K562 (cell line): Measurements from ENCODE around the gene DTNB. TPM values are rescaled to one million over a fixed set of nuclear protein-coding genes. Genes with fewer than 3 reads are reported as not detected.

Experiments
- ATAC-seq: fragments of 200-7000 bp; cut with Tn5 transposase; 3 replicates; pipeline ENCODE4 v1.9.1; 2020; ENCODE audit warnings: moderate library complexity
- BruUV-seq: library from RNA; stranded (reverse); fragments of 400-500 nt; replicated peaks from 2 replicates; lab custom pipeline; 2021; lab: Mats Ljungman, UMichigan
- CTCF ChIA-PET: fragments of 300-600 bp; formaldehyde crosslinking; extraction: SDS; loops from one replicate; lab custom pipeline; 2021; ENCODE audit warnings: low intra/inter-chr PET ratio; lab: Yijun Ruan, JAX
- POLR2A ChIA-PET: fragments of 300-600, 350-650 bp; sonication (Branson Sonifier 250); formaldehyde crosslinking; extraction: SDS; loops from one replicate; lab custom pipeline; 2021; ENCODE audit warnings: antibody characterized with exemption, inconsistent platforms; lab: Yijun Ruan, JAX
- DNase-seq, 4 experiments: peaks; one replicate each; pipeline versions ENCODE4 v3.0.0 to v3.0.0-alpha.2; 2011 to 2018; ENCODE audit warnings: low spot score in 3 of 4, mixed read lengths in 3 of 4; ENCODE audit errors: extremely low read depth in 1 of 4
- FAIRE-seq: peaks from 2 replicates; lab custom pipeline; 2011; peaks lifted over from hg19 to GRCh38; lab: Jason Lieb, UNC
- H2AFZ ChIP-seq: 2 replicates; pipeline ENCODE4 v1.6.0; 2011; ENCODE audit warnings: low read depth, low read length, control low read depth, inconsistent platforms
- H3K27ac ChIP-seq: fragments of 200-600 bp; 3 replicates; pipeline ENCODE4 v1.8.0; 2011; ENCODE audit warnings: low read depth, mild to moderate bottlenecking, control low read depth, inconsistent platforms, low read length, moderate library complexity, mixed read lengths; ENCODE audit errors: extremely low read depth
- H3K27me3 ChIP-seq, 2 experiments: fragments of 300-600 bp in 1 of 2; 2 replicates in 1 of 2; 3 replicates in 1 of 2; pipeline versions ENCODE4 v1.6.0 to v1.8.0; 2011; ENCODE audit warnings: inconsistent platforms in 2 of 2, low read length in 2 of 2, mild to moderate bottlenecking in 1 of 2, mixed read lengths in 1 of 2, moderate library complexity in 1 of 2; ENCODE audit not compliant: control insufficient read depth in 2 of 2, insufficient read depth in 2 of 2
- H3K36me3 ChIP-seq: fragments of 300-600 bp; 3 replicates; pipeline ENCODE4 v1.8.0; 2011; ENCODE audit warnings: mild to moderate bottlenecking, low read length, inconsistent platforms; ENCODE audit not compliant: control insufficient read depth, insufficient read depth
- H3K4me1 ChIP-seq, 2 experiments: fragments of 200-600 bp in 1 of 2; replicated peaks in 1 of 2; 2 replicates in 1 of 2; 3 replicates in 1 of 2; pipeline versions ENCODE4 v1.5.1 to v1.8.0; 2011; ENCODE audit warnings: inconsistent platforms in 2 of 2, low read length in 2 of 2, mild to moderate bottlenecking in 1 of 2, mixed read lengths in 1 of 2, moderate library complexity in 1 of 2; ENCODE audit not compliant: control insufficient read depth in 2 of 2, insufficient read depth in 2 of 2
- H3K4me2 ChIP-seq: 2 replicates; pipeline ENCODE4 v1.6.1; 2011; ENCODE audit warnings: low read length, control low read depth, inconsistent platforms, mixed read lengths; ENCODE audit not compliant: insufficient read depth
- H3K4me3 ChIP-seq: fragments of 200-600 bp; sonication (generic), shearing (Covaris generic); 2 replicates; pipeline ENCODE4 v1.5.1; 2016; ENCODE audit warnings: control low read depth, inconsistent platforms
- H3K79me2 ChIP-seq: fragments of 200-600 bp; 3 replicates; pipeline ENCODE4 v1.8.0; 2011; ENCODE audit warnings: low read length, inconsistent platforms; ENCODE audit not compliant: control insufficient read depth, insufficient read depth
- H3K9ac ChIP-seq, 2 experiments: 2 replicates each; pipeline versions ENCODE4 v1.6.0 to v1.6.1; 2011; ENCODE audit warnings: low read depth in 2 of 2, low read length in 2 of 2, control low read depth in 1 of 2, inconsistent platforms in 1 of 2, mild to moderate bottlenecking in 1 of 2, mixed read lengths in 1 of 2; ENCODE audit not compliant: insufficient read depth in 1 of 2
- H3K9me1 ChIP-seq: one replicate; pipeline ENCODE4 v1.6.0; 2011; ENCODE audit warnings: inconsistent platforms, mild to moderate bottlenecking, low read length, moderate library complexity; ENCODE audit not compliant: control insufficient read depth, insufficient read depth
- H3K9me3 ChIP-seq: replicated peaks from 2 replicates; pipeline ENCODE4 v1.5.1; 2011; ENCODE audit warnings: low read depth, low read length, inconsistent platforms; ENCODE audit not compliant: control insufficient read depth, insufficient read depth
- H4K20me1 ChIP-seq: replicated peaks from 2 replicates; pipeline ENCODE4 v1.6.1; 2011; ENCODE audit warnings: low read length, inconsistent platforms, mixed read lengths; ENCODE audit not compliant: control insufficient read depth, insufficient read depth
- FUS ChIP-seq: fragments of 200-400 bp; formaldehyde crosslinking; optimal IDR thresholded peaks from 2 replicates; pipeline ENCODE3; 2017; ENCODE audit warnings: low read depth, low read length
- SAP30 ChIP-seq: fragments of 200-600 bp; sonication (generic); IDR thresholded peaks from 2 replicates; pipeline ENCODE4 v1.6.1; 2012; ENCODE audit warnings: borderline replicate concordance, low read depth, mild to moderate bottlenecking, moderate library complexity, low read length, control low read depth, inconsistent platforms; ENCODE audit not compliant: insufficient read depth, poor library complexity, severe bottlenecking
- SOX6 ChIP-seq: fragments of 450-650 bp; IDR thresholded peaks from 2 replicates; pipeline ENCODE4 v1.6.1; 2014; ENCODE audit warnings: mild to moderate bottlenecking
- SRSF7 ChIP-seq: fragments of 200-400 bp; formaldehyde crosslinking; optimal IDR thresholded peaks from 2 replicates; pipeline ENCODE3; 2017; ENCODE audit warnings: mild to moderate bottlenecking, low read depth, low read length
- WHSC1 ChIP-seq: IDR thresholded peaks from one replicate; pipeline ENCODE4 v1.6.1; 2012; ENCODE audit warnings: low read length, control low read depth, inconsistent platforms
- ZC3H11A ChIP-seq: IDR thresholded peaks from 2 replicates; pipeline ENCODE4 v1.6.1; 2012; ENCODE audit warnings: low read depth, low read length, improper control_type of control experiment
- ZNF24 ChIP-seq: fragments of 450-650 bp; IDR thresholded peaks from 2 replicates; pipeline ENCODE4 v1.6.1; 2016
- WGBS: fragments of 100-300 bp; shearing (Covaris generic); methylation state at CpG from one replicate; pipeline ENCODE4 v1.1.6; 2016; ENCODE audit warnings: low coverage, mixed read lengths; ENCODE audit not compliant: insufficient coverage; ENCODE audit errors: missing lambda C conversion rate; 5-methylcytosine and 5-hydroxymethylcytosine counted together
- in situ Hi-C: fragments of 300-500 bp; cut with MboI; formaldehyde crosslinking; loops from 4 replicates; pipeline ENCODE4 v1.15.0; 2018; ENCODE audit warnings: inconsistent platforms, mixed read lengths
- intact Hi-C: fragments of 100-400 bp; cut with micrococcal nuclease; formaldehyde crosslinking; loops from 2 replicates; pipeline ENCODE4 v1.14.2; 2022
- polyA plus RNA-seq, 8 experiments: library from polyadenylated mRNA; depleted of rRNA in 4 of 8; stranded (reverse) in 5 of 8; unstranded in 3 of 8; fragments of >200 nt; fragmentation: Nextera tagmentation in 2 of 8; fragmentation: Illumina TruSeq in 1 of 8; extraction: Ambion mirVana in 2 of 8; extraction: Trizol in 1 of 8; gene quantifications; 2 replicates each; pipeline versions ENCODE4 v1.2.1 to v1.2.3, GENCODE V29; 2011 to 2014; ENCODE audit warnings: inconsistent platforms in 1 of 8, missing spikeins in 1 of 8
- total RNA-seq, 7 experiments: library from RNA; depleted of rRNA in 6 of 7; stranded (reverse); fragments of >200 nt in 6 of 7; fragmentation: Illumina TruSeq in 2 of 7; extraction: Trizol in 2 of 7; gene quantifications; 2 replicates each; pipeline versions ENCODE4 v1.2.1 to v1.2.3, GENCODE V29; 2011 to 2021; ENCODE audit warnings: low replicate concordance in 1 of 7
- TF ChIP-seq, protein P1 (sequence below), 2 experiments: IDR thresholded peaks; 2 replicates each; pipeline ENCODE4 v1.6.1; 2011; ENCODE audit warnings: borderline replicate concordance in 1 of 2, control low read depth in 1 of 2, low read depth in 1 of 2, low read length in 1 of 2, mild to moderate bottlenecking in 1 of 2, mixed read lengths in 1 of 2, moderate library complexity in 1 of 2; ENCODE audit not compliant: insufficient read depth in 1 of 2, insufficient read length in 1 of 2, poor library complexity in 1 of 2, severe bottlenecking in 1 of 2; ENCODE audit errors: extremely low read depth in 1 of 2
- TF ChIP-seq, protein P2 (sequence below), 2 experiments: fragments of 450-650 bp in 1 of 2; sonication (generic) in 1 of 2; formaldehyde crosslinking in 1 of 2; IDR thresholded peaks in 1 of 2; conservative IDR thresholded peaks in 1 of 2; 2 replicates each; pipeline versions ENCODE4 v1.6.1 to v1.8.1; 2016 to 2023; ENCODE audit warnings: mild to moderate bottlenecking in 2 of 2, moderate library complexity in 2 of 2, inconsistent platforms in 1 of 2, missing genetic modification reagents in 1 of 2
- TF ChIP-seq, protein P3 (sequence below): fragments of 450-650 bp; IDR thresholded peaks from 2 replicates; pipeline ENCODE4 v1.6.1; 2016; ENCODE audit warnings: borderline replicate concordance
- TF ChIP-seq, protein P4 (sequence below): fragments of 250-450 bp; sonication (Bioruptor Pico); IDR thresholded peaks from 2 replicates; pipeline ENCODE4 v1.8.0; 2022; ENCODE audit warnings: moderate library complexity, mild to moderate bottlenecking, inconsistent platforms
- TF ChIP-seq, protein P5 (sequence below), 2 experiments: IDR thresholded peaks in 1 of 2; conservative IDR thresholded peaks in 1 of 2; 2 replicates each; pipeline ENCODE4 v1.6.1; 2016; ENCODE audit warnings: low read depth in 2 of 2, mild to moderate bottlenecking in 1 of 2, missing compliant biosample characterization in 1 of 2, missing genetic modification characterization in 1 of 2, moderate library complexity in 1 of 2

DTNB gene
- total and polyA plus RNA-seq, 9 of the 15 experiments (the other 6 are each of a cell fraction or from before 2014, with no cell fraction given) = 0.18 to 2.0 (median 0.77) TPM; not detected in 2

DNA sequence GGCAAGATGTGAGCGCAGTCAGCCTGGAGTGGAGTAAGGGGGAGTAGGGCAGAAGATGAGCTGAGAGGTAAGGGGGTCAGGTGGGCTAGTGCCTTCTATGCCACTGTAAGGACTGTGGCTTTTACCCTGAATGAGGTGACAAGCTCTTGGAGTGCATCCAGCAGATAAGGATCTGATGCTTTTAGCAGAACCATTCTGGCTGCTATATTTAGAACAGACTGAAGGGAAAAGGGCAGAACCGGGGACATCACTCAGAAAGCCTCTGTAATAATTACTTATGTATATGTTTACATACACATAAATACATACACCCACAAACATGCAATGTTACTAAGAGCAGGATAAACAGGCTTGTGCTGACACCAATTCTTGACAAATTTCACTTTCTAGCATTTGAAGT, 124.8 kb downstream of the DTNB start:
- no peaks in the 10 kb centered on the region for H3K36me3 ChIP-seq
- WGBS = 0% methylated on average over 2 of the region's 2 CpGs
- no peak overlapping the region for H3K4me3 ChIP-seq
- no peaks in the 10 kb centered on the region for H3K9me3 ChIP-seq
- no peak overlapping the region for H3K4me2 ChIP-seq
- in situ Hi-C loops (no loop called here), intact Hi-C loops (no loop called here)
- no peak for FAIRE-seq
- no peaks in the 10 kb centered on the region for H4K20me1 ChIP-seq
- H2AFZ ChIP-seq = no peak overlapping the region
- no peaks in the 10 kb centered on the region for H3K79me2 ChIP-seq
- H3K27ac ChIP-seq = no peak overlapping the region
- no peaks in the 10 kb centered on the region for H3K9me1 ChIP-seq
- no TSS peak for BruUV-seq
- ATAC-seq = no peak
- ChIA-PET POLR2A (no interaction called here), CTCF (no interaction called here)
- DNase-seq = no peak
- TF ChIP-seq SRSF7 (no peak), SOX6 (no peak), FUS (no peak), ZNF24 (no peak), WHSC1 (no peak), SAP30 (no peak), ZC3H11A (no peak)
- TF ChIP-seq, protein P1, sequence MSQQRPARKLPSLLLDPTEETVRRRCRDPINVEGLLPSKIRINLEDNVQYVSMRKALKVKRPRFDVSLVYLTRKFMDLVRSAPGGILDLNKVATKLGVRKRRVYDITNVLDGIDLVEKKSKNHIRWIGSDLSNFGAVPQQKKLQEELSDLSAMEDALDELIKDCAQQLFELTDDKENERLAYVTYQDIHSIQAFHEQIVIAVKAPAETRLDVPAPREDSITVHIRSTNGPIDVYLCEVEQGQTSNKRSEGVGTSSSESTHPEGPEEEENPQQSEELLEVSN (IDR thresholded peaks at IDR 0.05; ENCODE audit: borderline replicate concordance in 1 of 2, extremely low read depth in 1 of 2, insufficient read depth in 1 of 2, insufficient read length in 1 of 2, low read depth in 1 of 2, low read length in 1 of 2, poor library complexity in 1 of 2, severe bottlenecking in 1 of 2) = no peak
- TF ChIP-seq, protein P2, sequence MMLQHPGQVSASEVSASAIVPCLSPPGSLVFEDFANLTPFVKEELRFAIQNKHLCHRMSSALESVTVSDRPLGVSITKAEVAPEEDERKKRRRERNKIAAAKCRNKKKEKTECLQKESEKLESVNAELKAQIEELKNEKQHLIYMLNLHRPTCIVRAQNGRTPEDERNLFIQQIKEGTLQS (IDR thresholded peaks at IDR 0.05) = no peak
- TF ChIP-seq, protein P2 (CRISPR knock-in tag; conservative IDR thresholded peaks at IDR 0.05) = no peak
- TF ChIP-seq, protein P3, sequence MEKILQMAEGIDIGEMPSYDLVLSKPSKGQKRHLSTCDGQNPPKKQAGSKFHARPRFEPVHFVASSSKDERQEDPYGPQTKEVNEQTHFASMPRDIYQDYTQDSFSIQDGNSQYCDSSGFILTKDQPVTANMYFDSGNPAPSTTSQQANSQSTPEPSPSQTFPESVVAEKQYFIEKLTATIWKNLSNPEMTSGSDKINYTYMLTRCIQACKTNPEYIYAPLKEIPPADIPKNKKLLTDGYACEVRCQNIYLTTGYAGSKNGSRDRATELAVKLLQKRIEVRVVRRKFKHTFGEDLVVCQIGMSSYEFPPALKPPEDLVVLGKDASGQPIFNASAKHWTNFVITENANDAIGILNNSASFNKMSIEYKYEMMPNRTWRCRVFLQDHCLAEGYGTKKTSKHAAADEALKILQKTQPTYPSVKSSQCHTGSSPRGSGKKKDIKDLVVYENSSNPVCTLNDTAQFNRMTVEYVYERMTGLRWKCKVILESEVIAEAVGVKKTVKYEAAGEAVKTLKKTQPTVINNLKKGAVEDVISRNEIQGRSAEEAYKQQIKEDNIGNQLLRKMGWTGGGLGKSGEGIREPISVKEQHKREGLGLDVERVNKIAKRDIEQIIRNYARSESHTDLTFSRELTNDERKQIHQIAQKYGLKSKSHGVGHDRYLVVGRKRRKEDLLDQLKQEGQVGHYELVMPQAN = no peak
- TF ChIP-seq, protein P4, sequence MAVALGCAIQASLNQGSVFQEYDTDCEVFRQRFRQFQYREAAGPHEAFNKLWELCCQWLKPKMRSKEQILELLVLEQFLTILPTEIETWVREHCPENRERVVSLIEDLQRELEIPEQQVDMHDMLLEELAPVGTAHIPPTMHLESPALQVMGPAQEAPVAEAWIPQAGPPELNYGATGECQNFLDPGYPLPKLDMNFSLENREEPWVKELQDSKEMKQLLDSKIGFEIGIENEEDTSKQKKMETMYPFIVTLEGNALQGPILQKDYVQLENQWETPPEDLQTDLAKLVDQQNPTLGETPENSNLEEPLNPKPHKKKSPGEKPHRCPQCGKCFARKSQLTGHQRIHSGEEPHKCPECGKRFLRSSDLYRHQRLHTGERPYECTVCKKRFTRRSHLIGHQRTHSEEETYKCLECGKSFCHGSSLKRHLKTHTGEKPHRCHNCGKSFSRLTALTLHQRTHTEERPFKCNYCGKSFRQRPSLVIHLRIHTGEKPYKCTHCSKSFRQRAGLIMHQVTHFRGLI (CRISPR knock-in tag) = no peak
- TF ChIP-seq, protein P5, sequence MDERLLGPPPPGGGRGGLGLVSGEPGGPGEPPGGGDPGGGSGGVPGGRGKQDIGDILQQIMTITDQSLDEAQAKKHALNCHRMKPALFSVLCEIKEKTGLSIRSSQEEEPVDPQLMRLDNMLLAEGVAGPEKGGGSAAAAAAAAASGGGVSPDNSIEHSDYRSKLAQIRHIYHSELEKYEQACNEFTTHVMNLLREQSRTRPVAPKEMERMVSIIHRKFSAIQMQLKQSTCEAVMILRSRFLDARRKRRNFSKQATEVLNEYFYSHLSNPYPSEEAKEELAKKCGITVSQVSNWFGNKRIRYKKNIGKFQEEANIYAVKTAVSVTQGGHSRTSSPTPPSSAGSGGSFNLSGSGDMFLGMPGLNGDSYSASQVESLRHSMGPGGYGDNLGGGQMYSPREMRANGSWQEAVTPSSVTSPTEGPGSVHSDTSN (CRISPR knock-in tag; IDR thresholded peaks at IDR 0.05; ENCODE audit: low read depth) = no peak
- TF ChIP-seq, protein P5 (tag; conservative IDR thresholded peaks at IDR 0.05; ENCODE audit: low read depth) = no peak
- H3K4me1 ChIP-seq = no peaks in the 10 kb centered on the region
- no peak overlapping the region for H3K9ac ChIP-seq
- H3K27me3 ChIP-seq = peaks cover 0 to 25% of the 10 kb centered on the region in 2 experiments; a peak in 3 of 5 replicates
